ENCODE data around the gene C15orf39. TPM values are rescaled to one million over a fixed set of nuclear protein-coding genes. Genes with fewer than 3 reads are reported as not detected.
A peak's percentile ranks its signal among the peaks of the same experiment; 100 is the strongest.

The C15orf39 gene
- total and polyA plus RNA-seq, 9 of the 15 experiments (the other 6 are each of a cell fraction or from before 2014, with no cell fraction given) = 0.31 to 29.8 (median 4.4) TPM

DNA sequence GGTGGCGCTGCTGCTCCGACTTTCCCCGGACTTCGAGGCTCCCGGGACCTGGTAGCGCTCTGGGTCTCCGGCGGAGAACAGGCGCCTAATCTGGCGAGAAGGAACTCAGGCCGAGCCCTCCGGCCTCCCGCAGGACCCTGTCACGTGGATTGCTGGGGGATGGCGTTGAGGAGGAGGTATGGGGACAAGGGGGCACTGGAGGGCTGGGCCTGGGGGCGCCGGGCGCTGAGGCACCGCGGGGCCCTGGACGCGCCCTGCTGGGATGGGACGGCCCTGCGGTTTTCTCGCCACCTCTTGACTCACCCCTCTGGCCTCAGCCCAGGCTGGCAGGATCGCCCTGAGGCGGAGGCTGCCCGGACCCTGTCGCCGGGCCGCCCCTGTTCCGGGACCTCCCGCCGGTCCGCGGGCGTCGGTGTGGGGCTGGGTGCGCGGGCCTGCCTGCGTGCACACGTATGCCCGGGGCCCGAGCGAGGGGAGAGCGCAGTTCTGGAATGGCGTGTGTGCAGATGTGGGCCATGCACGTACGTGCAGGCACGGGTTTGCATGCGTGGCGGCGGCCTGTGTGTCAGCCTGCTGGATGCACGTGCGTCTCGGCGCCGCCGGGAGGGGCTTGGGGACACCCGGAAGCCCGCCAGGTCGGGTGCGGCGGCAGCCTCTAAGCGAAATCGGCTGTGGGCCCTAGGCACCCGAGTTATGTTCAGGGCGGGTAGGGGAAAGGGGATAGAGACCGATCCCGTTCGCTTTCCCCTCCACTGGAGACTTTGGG is 752 bp downstream of the C15orf39 start (continued):
- TF ChIP-seq ATF6 (CRISPR knock-in tag; IDR thresholded peaks at IDR 0.05) = peak; percentile 46; the same call in 1 of the 2 replicates
- no peak for TF ChIP-seq ZNF384 (IDR thresholded peaks at IDR 0.05; ENCODE audit: low read depth, low read length)
- TF ChIP-seq GABPB1 (CRISPR knock-in tag; IDR thresholded peaks at IDR 0.05) = peak; percentile 45
- TF ChIP-seq ZNF785 (CRISPR knock-in tag; IDR thresholded peaks at IDR 0.05) = no peak
- no peak for TF ChIP-seq RREB1 (CRISPR knock-in tag; IDR thresholded peaks at IDR 0.05)
- TF ChIP-seq ILF3 (IDR thresholded peaks at IDR 0.05; ENCODE audit: borderline replicate concordance) = no peak
- no peak for TF ChIP-seq SMAD2 (IDR thresholded peaks at IDR 0.05; ENCODE audit: low read depth, low read length)
